DMS 273 treated with DMSO at 0.1 percent for 48 hours (cell line): ENCODE measurements around the gene UPK3BL1.
"Not testable (repeated sequence)": the region's sequence is repeated elsewhere in the genome, so short reads cannot be mapped to it uniquely, and the experiment has no call there.

ENCODE experiments used
- DNase-seq: peaks from one replicate; lab custom pipeline; 2025; lab: John Stamatoyannopoulos, UW

Gene UPK3BL1

GRCh38 chr7:102627271-102627904 lies 15.2 kb downstream of the UPK3BL1 start:
- DNase-seq = not testable (repeated sequence)

GRCh38 chr7:102618122-102618521 lies 24.5 kb downstream of the UPK3BL1 start:
- DNase-seq = not testable (repeated sequence)

- not testable (repeated sequence) for DNase-seq
Measured at GRCh38 chr7:102616507-102617125, 26.0 kb downstream of the UPK3BL1 start, which contains the start of gene RASA4. Gene RASA4 (minus strand): TSS chr7:102616756. CDS start chr7:102616689, 67 bp downstream.

- not testable (repeated sequence) for DNase-seq
Measured at GRCh38 chr7:102615930-102616329, 26.7 kb downstream of the UPK3BL1 start.

DNA sequence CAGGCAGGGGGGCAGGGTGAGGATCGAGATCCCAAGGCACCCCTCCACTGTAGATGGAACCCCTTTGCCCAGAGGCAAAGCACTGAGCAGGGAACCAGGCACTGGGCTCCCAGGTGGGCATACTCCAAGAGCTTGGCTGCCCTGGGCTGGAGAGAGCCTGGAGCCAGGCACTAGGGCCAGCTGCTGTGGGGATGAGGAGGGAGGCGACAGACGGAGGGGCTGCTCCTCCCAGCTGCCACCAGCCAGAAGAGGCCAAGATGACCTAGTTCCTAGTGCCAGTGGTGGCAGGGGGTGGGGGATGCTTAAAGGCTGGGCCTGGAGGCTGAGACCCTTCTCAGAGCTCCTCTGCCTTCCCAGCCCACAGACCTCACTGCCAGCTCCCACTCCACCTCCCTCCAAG lies 27.7 kb downstream of the UPK3BL1 start:
- not testable (repeated sequence) for DNase-seq

- not testable (repeated sequence) for DNase-seq
Measured at GRCh38 chr7:102614346-102614697, 28.3 kb downstream of the UPK3BL1 start.

GRCh38 chr7:102613575-102614345 lies 28.8 kb downstream of the UPK3BL1 start:
- DNase-seq = not testable (repeated sequence)

DNA sequence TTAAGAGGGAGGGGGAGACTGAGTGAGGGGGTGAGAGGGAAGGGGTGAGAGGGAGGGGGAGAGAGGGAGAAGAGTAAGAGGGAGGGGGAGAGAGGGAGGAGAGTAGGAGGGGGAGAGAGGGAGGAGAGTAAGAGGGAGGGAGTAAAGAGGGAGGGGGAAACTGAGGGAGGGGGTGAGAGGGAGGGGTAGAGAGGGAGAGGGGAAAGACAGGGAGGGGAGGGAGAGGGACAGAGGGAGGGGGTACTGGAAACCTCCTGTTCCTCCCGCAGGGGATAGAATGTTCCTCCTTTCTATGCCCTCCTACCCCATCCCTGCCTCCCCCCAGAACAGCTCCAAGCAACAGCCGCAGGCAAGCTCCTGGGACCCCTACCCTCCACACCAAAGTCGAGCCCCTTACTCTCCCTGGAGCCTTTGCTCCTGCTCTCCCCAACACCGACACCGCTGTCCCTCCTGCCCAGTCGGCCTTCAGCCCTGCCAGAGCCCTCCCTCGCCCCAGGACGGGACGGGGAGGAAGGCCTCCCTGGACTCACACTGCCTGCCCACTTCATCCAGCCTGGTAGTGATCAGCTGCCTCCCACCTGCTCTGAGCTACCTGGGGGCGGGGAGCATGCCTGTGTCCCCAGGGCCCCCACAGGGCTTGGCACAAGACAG lies 30.8 kb downstream of the UPK3BL1 start:
- DNase-seq = not testable (repeated sequence)

DNA sequence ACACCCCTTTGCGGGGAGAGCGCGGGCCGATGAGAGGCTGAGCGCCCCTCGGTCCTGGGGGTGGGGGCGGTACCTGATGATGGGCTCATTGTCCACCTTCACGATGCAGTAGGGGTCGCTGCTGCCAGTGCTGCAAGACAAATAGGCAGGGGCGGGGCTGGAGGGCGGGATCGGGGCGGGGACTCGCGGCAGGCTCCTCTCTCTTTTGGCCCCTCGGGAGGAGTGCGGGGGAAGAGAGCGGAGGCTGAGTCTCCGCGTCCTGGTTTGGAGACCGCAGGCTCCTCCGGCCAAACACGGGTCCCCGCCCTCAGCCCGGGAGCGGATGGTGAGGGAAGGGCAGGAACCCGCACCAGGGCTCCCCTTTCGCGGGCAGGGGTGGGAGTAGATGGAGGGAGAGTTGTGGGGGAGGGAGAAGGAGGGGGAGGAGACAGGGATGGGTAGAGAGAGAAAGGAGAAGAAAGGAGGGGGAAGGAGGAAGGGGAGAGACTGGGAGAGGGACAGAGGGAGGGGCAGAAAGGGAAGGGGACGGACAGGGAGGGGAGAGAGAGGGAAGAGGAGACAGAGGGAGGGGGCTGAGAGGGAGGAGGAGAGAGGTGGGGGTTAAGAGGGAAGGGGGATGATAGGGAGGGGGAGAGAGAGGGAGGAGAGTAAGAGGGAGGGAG lies 31.4 kb downstream of the UPK3BL1 start:
- not testable (repeated sequence) for DNase-seq

GRCh38 chr7:102610441-102610840 lies 32.1 kb downstream of the UPK3BL1 start:
- DNase-seq = not testable (repeated sequence)

- not testable (repeated sequence) for DNase-seq
Measured at GRCh38 chr7:102609734-102610133, 32.9 kb downstream of the UPK3BL1 start.

GRCh38 chr7:102606848-102607247 lies 35.7 kb downstream of the UPK3BL1 start:
- DNase-seq = not testable (repeated sequence)

- not testable (repeated sequence) for DNase-seq
Measured at GRCh38 chr7:102604431-102605145, 38.0 kb downstream of the UPK3BL1 start.

GRCh38 chr7:102602317-102602716 lies 40.3 kb downstream of the UPK3BL1 start:
- not testable (repeated sequence) for DNase-seq

GRCh38 chr7:102599699-102600098 lies 42.9 kb downstream of the UPK3BL1 start:
- DNase-seq = not testable (repeated sequence)

- DNase-seq = not testable (repeated sequence)
Measured at GRCh38 chr7:102596036-102596435, 46.6 kb downstream of the UPK3BL1 start.

GRCh38 chr7:102593637-102594334 lies 48.8 kb downstream of the UPK3BL1 start:
- not testable (repeated sequence) for DNase-seq

GRCh38 chr7:102592477-102593019 lies 50.0 kb downstream of the UPK3BL1 start:
- not testable (repeated sequence) for DNase-seq

GRCh38 chr7:102589857-102590256 lies 52.7 kb downstream of the UPK3BL1 start:
- not testable (repeated sequence) for DNase-seq
